ENCODE data around the gene MTIF2.
"Not testable (repeated sequence)": the region's sequence is repeated elsewhere in the genome, so short reads cannot be mapped to it uniquely, and the experiment has no call there.

DNA sequence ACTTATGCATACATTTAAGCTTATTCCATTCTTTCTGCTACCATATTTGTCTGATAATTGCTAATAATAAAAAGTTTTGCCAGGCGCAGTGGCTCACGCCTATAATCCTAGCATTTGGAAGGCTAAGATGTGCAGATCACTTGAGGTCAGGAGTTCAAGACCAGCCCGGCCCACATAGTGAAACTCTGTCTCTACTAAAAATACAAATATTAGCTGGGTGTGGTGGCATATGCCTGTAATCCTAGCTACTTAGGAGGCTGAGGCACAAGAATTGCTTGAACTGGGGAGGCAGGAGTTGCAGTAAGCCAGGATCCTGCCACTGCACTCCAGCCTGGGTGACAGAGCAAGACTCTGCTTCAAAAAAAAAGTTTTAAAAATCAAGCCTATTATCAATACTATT, 9.4 kb downstream of the MTIF2 start:
- not testable (repeated sequence) for TF ChIP-seq YY1 (IDR thresholded peaks at IDR 0.05; ENCODE audit: insufficient read depth, insufficient read length); SUZ12 (IDR thresholded peaks at IDR 0.05; ENCODE audit: extremely low read depth, insufficient read depth, insufficient read length)
